RWPE1 (cell line): ENCODE measurements around the gene UBE2L6.

Experiments
- CTCF ChIA-PET: fragments of 350-600 bp; sonication (Branson Sonifier 250); formaldehyde crosslinking; extraction: SDS; loops from one replicate; lab custom pipeline; 2021; lab: Yijun Ruan, JAX
- POLR2A ChIA-PET: fragments of 400-600 bp; formaldehyde crosslinking; extraction: SDS; loops from one replicate; lab custom pipeline; 2020; ENCODE audit warnings: antibody characterized with exemption; ENCODE audit not compliant: low non-redundant PET; lab: Yijun Ruan, JAX
- DNase-seq: peaks from one replicate; pipeline ENCODE4 v3.0.0; 2012; ENCODE audit warnings: low spot score
- H3K27ac ChIP-seq: fragments of 450-650 bp; 2 replicates; pipeline ENCODE4 v1.5.1; 2017
- CTCF ChIP-seq: fragments of 450-650 bp; conservative IDR thresholded peaks from 2 replicates; pipeline ENCODE4 v1.5.1; 2017; ENCODE audit warnings: low read depth, mild to moderate bottlenecking

Gene UBE2L6

GRCh38 chr11:57546869-57547475 lies 20.5 kb downstream of the UBE2L6 start:
- DNase-seq: no peak
- ChIA-PET CTCF (interaction anchor here (0.5 to 1.2 kb wide), 8 partner anchors 12 to 390 kb away, joined by 3 to 5 read pairs (median 4); no protein-coding TSS in a partner anchor), POLR2A (no interaction called here)

DNA sequence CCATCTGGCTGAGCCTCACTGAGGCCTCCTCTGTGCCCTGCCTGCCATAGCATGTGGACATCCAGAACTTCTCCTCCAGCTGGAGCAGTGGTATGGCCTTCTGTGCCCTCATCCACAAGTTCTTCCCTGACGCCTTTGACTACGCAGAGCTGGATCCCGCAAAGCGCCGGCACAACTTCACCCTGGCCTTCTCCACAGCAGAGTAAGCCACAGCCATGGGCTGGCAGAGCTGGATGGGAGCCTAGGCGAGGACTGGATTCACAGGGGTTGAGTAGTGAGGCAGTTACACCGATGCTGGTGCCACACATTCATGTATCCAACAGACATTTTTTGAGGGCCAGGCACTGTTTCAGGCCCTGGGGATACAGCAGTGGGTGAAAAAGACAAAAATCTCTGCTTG lies 21.0 kb downstream of the UBE2L6 start:
- no peak for DNase-seq
- H3K27ac ChIP-seq: peak overlapping the region; percentile 17; the same call in 1 of the 2 replicates
- POLR2A ChIA-PET: no interaction called here
- CTCF ChIA-PET: interaction anchor here (0.6 to 1.1 kb wide), 7 partner anchors 12 to 390 kb away, joined by 3 to 5 read pairs (median 4); no protein-coding TSS in a partner anchor
- TF ChIP-seq CTCF: no peak

More at GRCh38 chr11:57546869-57547475, 20.5 kb downstream of the UBE2L6 start:
- no peak for TF ChIP-seq CTCF
- H3K27ac ChIP-seq: peak overlapping the region; percentile 17; the same call in 1 of the 2 replicates

DNA sequence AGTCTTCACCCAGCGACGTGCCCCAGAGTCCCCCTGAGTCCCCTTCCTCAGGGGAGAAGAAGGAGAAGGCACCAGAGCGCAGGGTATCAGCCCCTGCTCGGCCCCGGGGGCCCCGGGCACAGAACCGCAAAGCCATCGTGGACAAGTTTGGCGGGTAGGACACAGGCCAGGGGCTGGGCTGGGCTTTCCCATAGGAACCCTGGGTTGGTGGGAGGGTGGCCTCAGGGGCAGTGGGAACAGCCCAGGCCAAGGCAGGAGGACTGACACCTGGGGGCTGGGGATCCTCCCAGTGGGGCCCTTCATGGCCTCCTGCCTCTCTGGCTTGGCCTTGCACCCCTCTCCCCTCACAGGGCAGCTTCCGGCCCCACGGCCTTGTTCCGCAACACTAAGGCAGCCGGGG lies 21.6 kb downstream of the UBE2L6 start:
- TF ChIP-seq CTCF: no peak
- ChIA-PET POLR2A (no interaction called here), CTCF (interaction anchor here (0.7 to 1.1 kb wide), 2 partner anchors 88 to 219 kb away, joined by 3 read pairs; no protein-coding TSS in a partner anchor)
- DNase-seq: no peak
- H3K27ac ChIP-seq: no peak overlapping the region

GRCh38 chr11:57544566-57544965 lies 22.9 kb downstream of the UBE2L6 start:
- POLR2A ChIA-PET: no interaction called here
- CTCF ChIA-PET: interaction anchor here (0.7 to 1.7 kb wide), 3 partner anchors 18 to 165 kb away, joined by 3 to 7 read pairs (median 5); no protein-coding TSS in a partner anchor
- TF ChIP-seq CTCF: no peak
- H3K27ac ChIP-seq: no peak overlapping the region
- DNase-seq: no peak

GRCh38 chr11:57543593-57543992 lies 23.9 kb downstream of the UBE2L6 start:
- DNase-seq: no peak
- ChIA-PET CTCF (interaction anchor here (1.7 kb wide), 1 partner anchor 17 kb away, joined by 7 read pairs; no protein-coding TSS in a partner anchor), POLR2A (interaction anchor here (0.6 kb wide), 1 partner anchor 10 kb away, joined by 3 read pairs; no protein-coding TSS in a partner anchor)
- no peak for TF ChIP-seq CTCF
- H3K27ac ChIP-seq: no peak overlapping the region

DNA sequence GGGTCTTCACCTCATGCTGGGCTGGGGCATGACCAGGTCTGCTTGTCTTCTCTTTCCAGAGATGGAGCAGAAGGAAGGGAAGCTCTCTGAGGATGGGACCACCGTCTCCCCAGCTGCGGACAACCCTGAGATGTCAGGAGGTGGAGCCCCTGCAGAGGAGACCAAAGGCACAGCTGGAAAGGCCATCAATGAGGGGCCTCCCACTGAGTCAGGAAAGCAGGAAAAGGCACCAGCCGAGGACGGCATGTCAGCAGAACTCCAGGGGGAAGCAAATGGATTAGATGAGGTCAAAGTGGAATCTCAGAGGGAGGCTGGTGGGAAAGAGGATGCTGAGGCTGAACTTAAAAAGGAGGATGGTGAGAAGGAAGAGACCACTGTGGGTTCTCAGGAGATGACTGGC lies 24.9 kb downstream of the UBE2L6 start:
- POLR2A ChIA-PET: no interaction called here
- CTCF ChIA-PET: no interaction called here

More for the DNA sequence above, 24.9 kb downstream of the UBE2L6 start:
- H3K27ac ChIP-seq: no peak overlapping the region
- no peak for TF ChIP-seq CTCF
- no peak for DNase-seq
